GM12873 (cell line): ENCODE results near the gene AP1G2.

Experiments
- TF ChIP-seq, protein P1 (sequence below): IDR thresholded peaks from 2 replicates; pipeline ENCODE4 v1.5.1; 2012; ENCODE audit warnings: low read depth, mild to moderate bottlenecking, moderate library complexity, low read length, control low read depth; ENCODE audit not compliant: insufficient read depth; ENCODE audit errors: missing control alignments

AP1G2 gene

GRCh38 chr14:23536494-23536893, 31.1 kb downstream of the AP1G2 start:
- TF ChIP-seq, protein P1, sequence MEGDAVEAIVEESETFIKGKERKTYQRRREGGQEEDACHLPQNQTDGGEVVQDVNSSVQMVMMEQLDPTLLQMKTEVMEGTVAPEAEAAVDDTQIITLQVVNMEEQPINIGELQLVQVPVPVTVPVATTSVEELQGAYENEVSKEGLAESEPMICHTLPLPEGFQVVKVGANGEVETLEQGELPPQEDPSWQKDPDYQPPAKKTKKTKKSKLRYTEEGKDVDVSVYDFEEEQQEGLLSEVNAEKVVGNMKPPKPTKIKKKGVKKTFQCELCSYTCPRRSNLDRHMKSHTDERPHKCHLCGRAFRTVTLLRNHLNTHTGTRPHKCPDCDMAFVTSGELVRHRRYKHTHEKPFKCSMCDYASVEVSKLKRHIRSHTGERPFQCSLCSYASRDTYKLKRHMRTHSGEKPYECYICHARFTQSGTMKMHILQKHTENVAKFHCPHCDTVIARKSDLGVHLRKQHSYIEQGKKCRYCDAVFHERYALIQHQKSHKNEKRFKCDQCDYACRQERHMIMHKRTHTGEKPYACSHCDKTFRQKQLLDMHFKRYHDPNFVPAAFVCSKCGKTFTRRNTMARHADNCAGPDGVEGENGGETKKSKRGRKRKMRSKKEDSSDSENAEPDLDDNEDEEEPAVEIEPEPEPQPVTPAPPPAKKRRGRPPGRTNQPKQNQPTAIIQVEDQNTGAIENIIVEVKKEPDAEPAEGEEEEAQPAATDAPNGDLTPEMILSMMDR: no peak

GRCh38 chr14:23535943-23536342, 31.6 kb downstream of the AP1G2 start:
- TF ChIP-seq, protein P1: no peak

- TF ChIP-seq, protein P1: no peak
Observed at GRCh38 chr14:23533652-23534435, 33.7 kb downstream of the AP1G2 start.

GRCh38 chr14:23532658-23533057, 34.9 kb downstream of the AP1G2 start:
- TF ChIP-seq, protein P1: no peak

GRCh38 chr14:23531391-23531790, 36.2 kb downstream of the AP1G2 start:
- TF ChIP-seq, protein P1: no peak

DNA sequence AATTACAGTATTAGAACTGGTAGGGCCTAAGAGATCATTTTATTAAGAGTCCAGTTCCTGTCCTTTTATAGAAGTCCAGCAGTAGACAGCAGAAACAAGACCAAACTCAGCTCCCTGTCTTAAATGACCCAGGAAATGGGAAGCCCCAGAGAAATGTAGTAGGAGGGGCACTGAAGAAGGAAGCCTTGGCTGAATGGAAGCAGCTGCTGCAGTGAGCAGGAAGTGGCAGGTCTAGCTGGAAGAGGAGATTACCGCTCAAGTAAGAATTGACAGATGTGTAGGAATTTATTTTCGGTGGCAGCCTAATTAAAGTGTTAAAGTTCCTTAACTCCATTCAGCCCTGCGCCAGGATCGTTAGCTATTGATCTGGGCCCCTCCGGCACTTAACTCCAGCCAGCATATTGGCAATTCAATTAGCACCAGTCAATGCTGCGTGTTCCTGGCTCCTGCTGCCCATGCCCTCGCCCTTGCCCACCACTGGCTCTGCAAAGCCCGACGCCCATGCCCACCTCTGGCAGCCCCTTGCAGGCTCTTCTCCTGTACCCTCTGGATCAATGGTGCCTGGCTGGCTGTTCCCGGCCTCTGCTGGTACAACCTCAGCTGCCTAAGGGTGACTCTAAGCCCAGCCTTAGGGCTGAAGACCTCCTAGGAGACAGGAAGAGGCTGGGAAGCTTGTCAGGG, 37.1 kb downstream of the AP1G2 start:
- TF ChIP-seq, protein P1: no peak

GRCh38 chr14:23529016-23529415, 38.6 kb downstream of the AP1G2 start:
- TF ChIP-seq, protein P1: no peak
